Astrocyte (in vitro differentiated cells and primary cell): ENCODE data around the gene MYO3B.

ENCODE experiments used
- EZH2 ChIP-seq: IDR thresholded peaks from 2 replicates; pipeline ENCODE4 v1.6.1; 2012; ENCODE audit warnings: mild to moderate bottlenecking, low read length, inconsistent platforms; ENCODE audit not compliant: insufficient read depth
- TF ChIP-seq, protein P1 (sequence below): IDR thresholded peaks from 2 replicates; pipeline ENCODE4 v1.5.1; 2011; ENCODE audit warnings: low read depth, mild to moderate bottlenecking, inconsistent platforms, low read length, moderate library complexity; ENCODE audit not compliant: insufficient read depth

DNA sequence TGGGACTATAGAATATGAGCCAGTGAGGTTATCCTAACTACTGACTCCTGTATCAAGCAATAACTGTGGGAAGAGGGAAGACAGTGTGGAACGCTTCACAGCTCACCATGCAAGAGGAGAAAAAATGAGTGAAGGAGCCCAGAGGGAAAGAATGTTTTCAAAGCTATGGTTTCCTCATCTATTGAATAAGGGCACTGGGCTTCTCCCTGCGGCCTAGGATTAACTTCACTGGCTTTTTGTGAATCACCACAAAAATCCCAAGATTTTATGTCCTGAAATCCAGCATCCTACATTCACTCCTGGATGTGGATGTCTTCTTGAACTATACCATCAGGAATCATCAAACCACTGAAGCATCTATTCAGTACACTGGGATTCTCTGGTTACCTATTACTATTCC, 492.7 kb downstream of the MYO3B start:
- TF ChIP-seq, protein P1, sequence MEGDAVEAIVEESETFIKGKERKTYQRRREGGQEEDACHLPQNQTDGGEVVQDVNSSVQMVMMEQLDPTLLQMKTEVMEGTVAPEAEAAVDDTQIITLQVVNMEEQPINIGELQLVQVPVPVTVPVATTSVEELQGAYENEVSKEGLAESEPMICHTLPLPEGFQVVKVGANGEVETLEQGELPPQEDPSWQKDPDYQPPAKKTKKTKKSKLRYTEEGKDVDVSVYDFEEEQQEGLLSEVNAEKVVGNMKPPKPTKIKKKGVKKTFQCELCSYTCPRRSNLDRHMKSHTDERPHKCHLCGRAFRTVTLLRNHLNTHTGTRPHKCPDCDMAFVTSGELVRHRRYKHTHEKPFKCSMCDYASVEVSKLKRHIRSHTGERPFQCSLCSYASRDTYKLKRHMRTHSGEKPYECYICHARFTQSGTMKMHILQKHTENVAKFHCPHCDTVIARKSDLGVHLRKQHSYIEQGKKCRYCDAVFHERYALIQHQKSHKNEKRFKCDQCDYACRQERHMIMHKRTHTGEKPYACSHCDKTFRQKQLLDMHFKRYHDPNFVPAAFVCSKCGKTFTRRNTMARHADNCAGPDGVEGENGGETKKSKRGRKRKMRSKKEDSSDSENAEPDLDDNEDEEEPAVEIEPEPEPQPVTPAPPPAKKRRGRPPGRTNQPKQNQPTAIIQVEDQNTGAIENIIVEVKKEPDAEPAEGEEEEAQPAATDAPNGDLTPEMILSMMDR = no peak
- no peak for TF ChIP-seq EZH2
